Stimulated activated CD4-positive, alpha-beta T cell treated with anti-CD3 and anti-CD28 coated beads, Interleukin-2, amount 100 ng/mL, for 4 hours (primary cell): ENCODE measurements around the gene LRRN4.
"Not testable (repeated sequence)": the region's sequence is repeated elsewhere in the genome, so short reads cannot be mapped to it uniquely, and the experiment has no call there.

Source experiments
- DNase-seq: peaks from one replicate; pipeline ENCODE4 v3.0.0-alpha.2; 2020; ENCODE audit warnings: low read depth

The LRRN4 gene

GRCh38 chr20:6058684-6059295 is 4.9 kb upstream of the LRRN4 start:
- DNase-seq = no peak

GRCh38 chr20:6057691-6058090 is 3.8 kb upstream of the LRRN4 start:
- no peak for DNase-seq

DNA sequence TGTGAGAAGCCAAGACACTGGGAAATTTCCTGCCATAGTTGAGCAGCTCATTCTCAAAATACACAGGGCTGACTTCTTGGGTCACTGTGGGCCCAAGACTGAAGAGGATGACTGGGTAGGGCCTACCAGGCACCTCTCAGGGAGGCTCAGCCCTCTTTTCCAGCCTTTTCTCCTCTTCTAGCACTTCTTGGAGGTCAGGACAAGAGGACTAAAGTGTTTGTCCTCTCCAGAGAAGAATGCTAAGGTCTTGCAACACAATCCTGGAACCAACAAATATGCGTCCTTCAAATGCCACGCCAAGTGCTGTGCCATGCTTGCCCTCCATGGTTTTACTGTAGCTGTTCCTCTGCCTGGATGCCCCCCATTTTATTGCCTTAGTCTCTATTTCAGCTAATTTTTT is 3.3 kb upstream of the LRRN4 start:
- DNase-seq = no peak

GRCh38 chr20:6055981-6056569 is 2.2 kb upstream of the LRRN4 start:
- no peak for DNase-seq

GRCh38 chr20:6055161-6055783 is 1.4 kb upstream of the LRRN4 start:
- no peak for DNase-seq

- not testable (repeated sequence) for DNase-seq
Observed at GRCh38 chr20:6054689-6055051, 810 bp upstream of the LRRN4 start.

- DNase-seq = no peak
Observed at GRCh38 chr20:6053064-6053775, 640 bp downstream of the LRRN4 start.

GRCh38 chr20:6051505-6051904 is 2.4 kb downstream of the LRRN4 start:
- no peak for DNase-seq

GRCh38 chr20:6048391-6048790 is 5.5 kb downstream of the LRRN4 start:
- DNase-seq = no peak

DNA sequence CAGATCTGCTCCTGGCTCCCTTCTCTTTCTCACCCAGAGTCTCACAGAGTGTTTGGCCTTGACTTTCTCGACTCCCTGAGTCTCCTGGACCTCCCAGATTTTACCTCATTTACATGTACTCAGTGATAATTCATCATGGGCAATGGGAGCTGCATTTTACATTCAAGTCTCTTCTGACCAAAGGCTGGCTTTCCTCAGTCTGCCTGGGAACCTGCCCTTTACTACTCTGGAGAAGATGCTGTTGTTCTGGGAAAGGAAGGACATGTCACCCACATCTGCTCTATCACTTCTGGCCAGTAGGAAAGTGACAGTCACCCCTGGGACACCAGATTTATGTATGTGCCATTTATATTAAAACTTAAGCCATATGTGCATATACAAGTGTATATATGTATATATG is 7.4 kb downstream of the LRRN4 start:
- no peak for DNase-seq

GRCh38 chr20:6045566-6045965 is 8.3 kb downstream of the LRRN4 start:
- no peak for DNase-seq

DNA sequence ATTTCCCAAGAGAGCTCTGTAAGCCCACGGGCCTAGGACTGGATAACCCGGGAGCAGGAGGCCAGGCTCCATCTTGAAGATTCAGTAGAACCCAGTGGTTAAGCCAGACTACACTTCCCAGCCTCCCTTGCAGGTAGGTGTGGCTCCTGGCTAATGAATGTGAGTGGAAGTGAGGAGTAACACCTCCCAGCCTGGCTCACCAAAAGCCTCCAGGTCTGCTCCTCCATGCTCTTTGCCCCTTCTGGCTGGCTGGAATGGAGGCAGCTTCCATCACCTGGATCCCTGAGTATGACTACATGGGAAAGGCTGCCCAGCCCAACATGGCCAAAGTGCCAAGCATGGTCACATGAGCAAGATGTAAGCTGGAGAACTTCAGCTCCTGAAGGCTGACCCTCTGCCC is 9.7 kb downstream of the LRRN4 start:
- DNase-seq = no peak

GRCh38 chr20:6041808-6042265 is 12.0 kb downstream of the LRRN4 start:
- no peak for DNase-seq

DNA sequence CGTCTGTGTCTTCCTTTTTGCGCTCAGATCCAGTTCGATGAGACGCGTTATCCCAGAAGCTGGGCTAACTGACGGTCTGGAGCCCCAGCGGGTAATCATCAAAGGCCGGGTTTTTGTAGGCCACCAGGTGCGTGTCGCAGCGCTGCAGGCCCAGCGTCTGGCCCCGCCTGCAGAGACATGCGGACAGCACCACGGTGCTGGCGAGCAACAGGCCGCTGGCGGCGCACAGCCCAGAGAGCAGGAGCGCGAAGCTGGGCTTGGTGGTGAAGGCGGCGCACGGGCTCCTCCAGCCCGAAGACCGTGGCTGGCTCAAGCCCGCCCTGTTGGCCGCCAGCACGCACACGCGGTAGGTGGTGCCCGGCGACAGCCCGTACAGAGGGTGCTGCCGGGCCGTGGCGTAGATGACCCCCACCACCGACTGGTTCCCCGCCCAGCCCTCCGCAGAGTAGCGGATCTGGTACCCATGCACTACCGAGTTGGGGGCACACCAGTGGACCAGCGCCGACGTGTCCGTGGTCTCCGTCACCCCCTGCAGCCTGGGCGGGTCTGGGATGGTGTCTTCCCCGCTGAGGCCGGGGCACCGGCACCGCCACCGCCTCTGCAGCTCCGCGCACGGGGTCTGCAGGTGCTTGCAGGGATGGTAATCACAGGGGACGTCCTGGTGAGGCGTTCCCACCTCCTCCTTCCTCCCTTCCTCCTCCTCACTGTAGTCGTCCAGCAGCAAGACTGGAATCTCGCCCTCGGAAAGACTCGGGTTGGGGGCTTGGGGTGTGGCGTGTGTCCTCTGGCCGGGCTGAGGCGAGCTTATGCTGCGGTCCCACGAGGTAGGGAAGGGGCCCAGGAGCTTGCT is 12.7 kb downstream of the LRRN4 start:
- no peak for DNase-seq

- DNase-seq = no peak
Observed at GRCh38 chr20:6040540-6040939, 13.3 kb downstream of the LRRN4 start.

DNA sequence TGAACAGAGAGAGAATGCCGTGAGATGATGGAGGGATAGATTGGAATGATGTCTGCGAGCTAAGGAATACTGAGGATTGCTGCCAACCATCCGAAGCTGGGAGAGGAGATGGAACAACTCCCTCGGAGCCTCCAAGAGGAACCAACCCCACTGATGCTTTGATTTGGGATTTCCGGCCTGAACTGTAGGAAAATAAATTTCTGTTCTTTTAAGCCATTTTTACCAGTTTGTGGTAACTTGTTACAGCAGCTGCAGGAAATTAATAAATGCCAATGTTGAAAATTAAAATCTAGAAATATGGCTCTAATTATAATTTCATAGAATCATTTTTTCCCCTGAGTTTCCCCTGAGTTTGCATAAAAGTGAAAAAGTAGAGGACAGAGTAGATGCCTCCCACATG is 14.1 kb downstream of the LRRN4 start:
- DNase-seq = no peak

GRCh38 chr20:6038256-6038655 is 15.6 kb downstream of the LRRN4 start:
- DNase-seq = no peak

GRCh38 chr20:6037082-6037481 is 16.8 kb downstream of the LRRN4 start:
- no peak for DNase-seq

GRCh38 chr20:6036213-6036612 is 17.6 kb downstream of the LRRN4 start:
- DNase-seq = no peak

- no peak for DNase-seq
Observed at GRCh38 chr20:6034134-6034969, 19.5 kb downstream of the LRRN4 start.

- DNase-seq = not testable (repeated sequence)
Observed at GRCh38 chr20:6032907-6033306, 21.0 kb downstream of the LRRN4 start.
